SH-SY5Y (cell line): ENCODE results near the gene LGALS3BP.

Source experiments
- GATA2 ChIP-seq: IDR thresholded peaks from 2 replicates; pipeline ENCODE4 v1.6.1; 2011; ENCODE audit warnings: mild to moderate bottlenecking, low read depth, low read length
- GATA3 ChIP-seq: IDR thresholded peaks from 2 replicates; pipeline ENCODE4 v1.6.1; 2011; ENCODE audit warnings: low read depth, mild to moderate bottlenecking, low read length, moderate library complexity

LGALS3BP gene

GRCh38 chr17:78986048-78986648 lies 6.4 kb upstream of the LGALS3BP start:
- TF ChIP-seq GATA3 = no peak
- TF ChIP-seq GATA2 = no peak

- no peak for TF ChIP-seq GATA2
Observed at GRCh38 chr17:78985395-78985794, 5.7 kb upstream of the LGALS3BP start.

GRCh38 chr17:78981010-78981888 lies 1.5 kb upstream of the LGALS3BP start:
- TF ChIP-seq GATA2 (no peak), GATA3 (no peak)

- no peak for TF ChIP-seq GATA2
Observed at GRCh38 chr17:78980624-78980972, 875 bp upstream of the LGALS3BP start.

- TF ChIP-seq GATA2 = no peak
- TF ChIP-seq GATA3 = no peak
Observed at GRCh38 chr17:78977997-78978973, 1.4 kb downstream of the LGALS3BP start.

GRCh38 chr17:78977681-78977943 lies 2.1 kb downstream of the LGALS3BP start:
- TF ChIP-seq GATA2 = no peak

GRCh38 chr17:78976907-78977680 lies 2.6 kb downstream of the LGALS3BP start:
- no peak for TF ChIP-seq GATA3
- TF ChIP-seq GATA2 = no peak

- no peak for TF ChIP-seq GATA2
- no peak for TF ChIP-seq GATA3
Observed at GRCh38 chr17:78974635-78975591, 4.8 kb downstream of the LGALS3BP start.

GRCh38 chr17:78973792-78974520 lies 5.8 kb downstream of the LGALS3BP start:
- TF ChIP-seq GATA2 = no peak
- TF ChIP-seq GATA3 = no peak

- TF ChIP-seq GATA2 = no peak
- no peak for TF ChIP-seq GATA3
Observed at GRCh38 chr17:78973196-78973595, 6.5 kb downstream of the LGALS3BP start.

GRCh38 chr17:78972507-78973105 lies 7.1 kb downstream of the LGALS3BP start:
- TF ChIP-seq GATA2 = no peak
- TF ChIP-seq GATA3 = no peak
